GM23338 (cell line): ENCODE results near the gene VEPH1. TPM values are rescaled to one million over a fixed set of nuclear protein-coding genes. Genes with fewer than 3 reads are reported as not detected.

Experiments used
- ATAC-seq: fragments of 200-7000 bp; cut with Tn5 transposase; 3 replicates; pipeline ENCODE4 v1.9.1; 2020
- DNase-seq: peaks from one replicate; pipeline ENCODE4 v3.0.0-alpha.2; 2015; ENCODE audit warnings: low spot score
- H2AFZ ChIP-seq: fragments of 200-600 bp; sonication (generic); 2 replicates; pipeline ENCODE4 v1.8.0; 2016; ENCODE audit warnings: antibody characterized with exemption, mild to moderate bottlenecking, moderate library complexity
- H3F3A ChIP-seq: fragments of 200-600 bp; sonication (generic); replicated peaks from 2 replicates; pipeline ENCODE4 v1.8.0; 2017; ENCODE audit warnings: antibody characterized with exemption, mixed run types, low read depth
- H3K27ac ChIP-seq: fragments of 200-600 bp; sonication (generic); 2 replicates; pipeline ENCODE4 v1.6.1; 2016; ENCODE audit warnings: low read depth
- H3K27me3 ChIP-seq: fragments of 200-600 bp; sonication (generic); 2 replicates; pipeline ENCODE4 v1.8.0; 2016; ENCODE audit warnings: mild to moderate bottlenecking, mixed run types, moderate library complexity; ENCODE audit not compliant: insufficient read depth
- H3K36me3 ChIP-seq: fragments of 200-600 bp; sonication (generic); 2 replicates; pipeline ENCODE4 v1.8.0; 2016; ENCODE audit warnings: mild to moderate bottlenecking; ENCODE audit not compliant: insufficient read depth
- H3K4me1 ChIP-seq: fragments of 200-600 bp; sonication (generic); 2 replicates; pipeline ENCODE4 v1.8.0; 2016; ENCODE audit warnings: mild to moderate bottlenecking, moderate library complexity; ENCODE audit not compliant: insufficient read depth
- H3K4me2 ChIP-seq: fragments of 200-600 bp; sonication (generic); 2 replicates; pipeline ENCODE4 v1.7.1; 2017; ENCODE audit warnings: mixed run types
- H3K4me3 ChIP-seq: fragments of 200-600 bp; sonication (generic); 2 replicates; pipeline ENCODE4 v1.6.1; 2016; ENCODE audit warnings: mixed run types
- H3K79me2 ChIP-seq: fragments of 200-600 bp; sonication (generic); replicated peaks from 2 replicates; pipeline ENCODE4 v1.8.0; 2017; ENCODE audit warnings: mild to moderate bottlenecking; ENCODE audit not compliant: insufficient read depth
- H3K9me2 ChIP-seq: fragments of 200-600 bp; sonication (generic); 2 replicates; pipeline ENCODE4 v1.8.0; 2017; ENCODE audit not compliant: insufficient read depth
- H4K20me1 ChIP-seq: fragments of 200-600 bp; sonication (generic); replicated peaks from 2 replicates; pipeline ENCODE4 v1.8.0; 2017; ENCODE audit warnings: mild to moderate bottlenecking; ENCODE audit not compliant: insufficient read depth
- H3K27ac Mint-ChIP-seq: 2 replicates; pipeline ENCODE4 v1.8.0; 2020; ENCODE audit warnings: inconsistent platforms, mild to moderate bottlenecking, moderate library complexity, mixed read lengths
- H3K27me3 Mint-ChIP-seq: 3 replicates; pipeline ENCODE4 v1.8.0; 2022; ENCODE audit warnings: low read depth, mild to moderate bottlenecking, moderate library complexity, mixed read lengths, inconsistent platforms; ENCODE audit not compliant: insufficient read depth, poor library complexity
- H3K36me3 Mint-ChIP-seq: 3 replicates; pipeline ENCODE4 v1.8.0; 2021; ENCODE audit warnings: low read depth, mild to moderate bottlenecking, inconsistent platforms, moderate library complexity, mixed read lengths
- H3K4me1 Mint-ChIP-seq: 3 replicates; pipeline ENCODE4 v1.8.0; 2020; ENCODE audit warnings: mild to moderate bottlenecking, inconsistent platforms, mixed read lengths
- H3K4me3 Mint-ChIP-seq: 3 replicates; pipeline ENCODE4 v1.8.0; 2021; ENCODE audit warnings: moderate library complexity, mild to moderate bottlenecking, inconsistent platforms, mixed read lengths
- H3K9me3 Mint-ChIP-seq: 3 replicates; pipeline ENCODE4 v1.8.0; 2020; ENCODE audit warnings: moderate library complexity, mild to moderate bottlenecking, inconsistent platforms, mixed read lengths
- CREB1 ChIP-seq: fragments of 250-450 bp; sonication (Bioruptor Pico); IDR thresholded peaks from 2 replicates; pipeline ENCODE4 v1.5.0; 2020; ENCODE audit warnings: low read depth, mild to moderate bottlenecking, moderate library complexity
- CTCF ChIP-seq, 2 experiments: fragments of 200-600 bp in 1 of 2; sonication (generic) in 1 of 2; conservative IDR thresholded peaks; 2 replicates each; pipeline versions ENCODE4 v1.5.1 to v1.6.1; 2016 to 2017; ENCODE audit warnings: antibody characterized with exemption in 2 of 2, low read depth in 2 of 2, mild to moderate bottlenecking in 2 of 2, moderate library complexity in 1 of 2
- ETS1 ChIP-seq: IDR thresholded peaks from 2 replicates; pipeline ENCODE4 v1.6.1; 2016; ENCODE audit warnings: antibody characterized with exemption
- EZH2 ChIP-seq: fragments of 200-600 bp; sonication (generic); IDR thresholded peaks from one replicate; pipeline ENCODE4 v1.8.0; 2017; ENCODE audit warnings: antibody characterized with exemption, mild to moderate bottlenecking, low read depth; ENCODE audit not compliant: unreplicated experiment
- EZH2phosphoT487 ChIP-seq: fragments of 200-600 bp; sonication (generic); IDR thresholded peaks from one replicate; pipeline ENCODE4 v1.8.1; 2018; ENCODE audit warnings: antibody characterized with exemption; ENCODE audit not compliant: unreplicated experiment
- JUNB ChIP-seq: IDR thresholded peaks from one replicate; pipeline ENCODE4 v1.6.1; 2016; ENCODE audit warnings: antibody characterized with exemption; ENCODE audit not compliant: unreplicated experiment
- NANOG ChIP-seq: IDR thresholded peaks from 2 replicates; pipeline ENCODE4 v1.6.1; 2016; ENCODE audit warnings: antibody characterized with exemption, borderline replicate concordance
- POLR2AphosphoS5 ChIP-seq: IDR thresholded peaks from 2 replicates; pipeline ENCODE4 v1.6.1; 2016; ENCODE audit warnings: antibody characterized with exemption, low read depth
- ZNF331 ChIP-seq: fragments of 250-450 bp; sonication (Bioruptor Pico); IDR thresholded peaks from 2 replicates; pipeline ENCODE4 v1.5.0; 2020; ENCODE audit warnings: low read depth, mild to moderate bottlenecking, moderate library complexity
- ZNF462 ChIP-seq: fragments of 250-450 bp; sonication (Bioruptor Pico); IDR thresholded peaks from 2 replicates; pipeline ENCODE4 v1.5.0; 2020; ENCODE audit warnings: mild to moderate bottlenecking, moderate library complexity
- polyA plus RNA-seq: library from polyadenylated mRNA; unstranded; fragments of >200 nt; fragmentation: Nextera tagmentation; extraction: Ambion mirVana; gene quantifications from 2 replicates; pipeline ENCODE4 v1.2.1, GENCODE V29; 2016
- total RNA-seq: library from RNA; depleted of rRNA; stranded (reverse); fragments of >200 nt; shearing (Covaris generic); gene quantifications from 2 replicates; pipeline ENCODE4 v1.2.3, GENCODE V29; 2014

VEPH1 gene
- total and polyA plus RNA-seq, 2 experiments from 2014 or later: 15.4 to 33.8 TPM

GRCh38 chr3:157523814-157524213 is 20.6 kb upstream of the VEPH1 start (continued):
- TF ChIP-seq ZNF462 (CRISPR knock-in tag): no peak
- TF ChIP-seq CTCF (conservative IDR thresholded peaks at IDR 0.05; ENCODE audit: low read depth in 2 of 2): no peak
- no peak for TF ChIP-seq NANOG
- no peak for TF ChIP-seq EZH2
- TF ChIP-seq JUNB: no peak

GRCh38 chr3:157522648-157523047 is 19.4 kb upstream of the VEPH1 start:
- no peak overlapping the region for H3K4me3 ChIP-seq
- ATAC-seq (no peak), DNase-seq (no peak)
- H3K4me3 Mint-ChIP-seq: no peak overlapping the region
- H3K79me2 ChIP-seq: no peaks in the 10 kb centered on the region
- H3K36me3 Mint-ChIP-seq: peaks cover 3% of the 10 kb centered on the region; the same call in 1 of the 3 replicates
- 0 out of 2 replicates have a peak, but pooled peaks cover 3% of the 10 kb centered on the region for H3K9me2 ChIP-seq
- H4K20me1 ChIP-seq: no peaks in the 10 kb centered on the region
- H3K27me3 ChIP-seq: no peaks in the 10 kb centered on the region
- H3K27me3 Mint-ChIP-seq: peaks cover 3% of the 10 kb centered on the region
- 0 out of 2 replicates have a peak, but pooled peaks cover 6% of the 10 kb centered on the region for H3K36me3 ChIP-seq
- no peaks in the 10 kb centered on the region for H3F3A ChIP-seq
- H3K4me1 Mint-ChIP-seq: no peaks in the 10 kb centered on the region
- H2AFZ ChIP-seq: no peak overlapping the region
- H3K4me2 ChIP-seq: no peak overlapping the region
- peaks cover 12% of the 10 kb centered on the region for H3K9me3 Mint-ChIP-seq
- no peak overlapping the region for H3K27ac Mint-ChIP-seq
- no peaks in the 10 kb centered on the region for H3K4me1 ChIP-seq
- H3K27ac ChIP-seq: no peak overlapping the region
- no peak for TF ChIP-seq CTCF (conservative IDR thresholded peaks at IDR 0.05; ENCODE audit: low read depth in 2 of 2)
- TF ChIP-seq CREB1: no peak
- no peak for TF ChIP-seq EZH2phosphoT487
- TF ChIP-seq POLR2AphosphoS5: no peak
- no peak for TF ChIP-seq NANOG
- TF ChIP-seq ETS1: no peak
- no peak for TF ChIP-seq ZNF331 (CRISPR knock-in tag)
